OCI-LY1 (cell line): ENCODE results near the gene MC2R.

Source experiments
- H2AFZ ChIP-seq: fragments of 200-600 bp; sonication (generic), shearing (Covaris generic); 2 replicates; pipeline ENCODE4 v1.6.0; 2014; ENCODE audit warnings: antibody characterized with exemption, mild to moderate bottlenecking, low read length
- H3F3A ChIP-seq: fragments of 200-600 bp; sonication (generic), shearing (Covaris generic); 2 replicates; pipeline ENCODE4 v1.6.0; 2014; ENCODE audit warnings: mild to moderate bottlenecking, antibody characterized with exemption, low read length, moderate library complexity; ENCODE audit not compliant: insufficient read depth
- H3K27ac ChIP-seq: fragments of 200-600 bp; sonication (generic); 2 replicates; pipeline ENCODE4 v1.5.1; 2014; ENCODE audit warnings: low read length, mixed run types, mild to moderate bottlenecking, low read depth; ENCODE audit not compliant: poor library complexity, severe bottlenecking
- H3K27me3 ChIP-seq: fragments of 200-600 bp; sonication (generic); 2 replicates; pipeline ENCODE4 v1.6.0; 2014; ENCODE audit warnings: antibody characterized with exemption, mild to moderate bottlenecking, low read length, moderate library complexity; ENCODE audit not compliant: insufficient read depth
- H3K36me3 ChIP-seq: fragments of 200-600 bp; sonication (generic); 2 replicates; pipeline ENCODE4 v1.6.1; 2014; ENCODE audit warnings: mild to moderate bottlenecking, antibody characterized with exemption, low read length, moderate library complexity, mixed read lengths; ENCODE audit not compliant: insufficient read depth
- H3K4me1 ChIP-seq: fragments of 200-600 bp; sonication (generic); 2 replicates; pipeline ENCODE4 v1.5.1; 2014; ENCODE audit warnings: mild to moderate bottlenecking, low read length, moderate library complexity; ENCODE audit not compliant: insufficient read depth, severe bottlenecking
- H3K4me2 ChIP-seq: fragments of 200-600 bp; sonication (generic), shearing (Covaris generic); 2 replicates; pipeline ENCODE4 v1.6.1; 2014; ENCODE audit warnings: low read length
- H3K4me3 ChIP-seq: fragments of 200-600 bp; sonication (generic); 2 replicates; pipeline ENCODE4 v1.5.1; 2014; ENCODE audit warnings: low read length, low read depth, mild to moderate bottlenecking, mixed read lengths; ENCODE audit not compliant: poor library complexity, severe bottlenecking
- H3K79me2 ChIP-seq: fragments of 200-600 bp; shearing (Covaris generic); 2 replicates; pipeline ENCODE4 v1.6.1; 2016; ENCODE audit warnings: mixed run types, low read length, mixed read lengths; ENCODE audit not compliant: insufficient read depth
- H3K9ac ChIP-seq: fragments of 200-600 bp; sonication (generic), shearing (Covaris generic); 2 replicates; pipeline ENCODE4 v1.6.1; 2014; ENCODE audit warnings: mild to moderate bottlenecking, low read length, mixed read lengths
- H3K9me2 ChIP-seq: fragments of 200-600 bp; sonication (generic), shearing (Covaris generic); 2 replicates; pipeline ENCODE4 v1.6.1; 2014; ENCODE audit warnings: low read depth, mild to moderate bottlenecking, low read length, mixed read lengths
- H3K9me3 ChIP-seq: fragments of 200-600 bp; shearing (Covaris generic); 2 replicates; pipeline ENCODE4 v1.6.1; 2014; ENCODE audit warnings: low read length, mixed read lengths
- H4K20me1 ChIP-seq: fragments of 200-600 bp; sonication (generic), shearing (Covaris generic); 2 replicates; pipeline ENCODE4 v1.6.0; 2016; ENCODE audit warnings: mild to moderate bottlenecking, low read length; ENCODE audit not compliant: insufficient read depth
- CTCF ChIP-seq: fragments of 200-600 bp; sonication (generic), shearing (Covaris generic); IDR thresholded peaks from 2 replicates; pipeline ENCODE4 v1.5.1; 2017; ENCODE audit warnings: mild to moderate bottlenecking, antibody characterized with exemption, low read length, moderate library complexity, mixed read lengths
- EZH2 ChIP-seq: fragments of 200-600 bp; sonication (generic), shearing (Covaris generic); IDR thresholded peaks from 2 replicates; pipeline ENCODE4 v1.8.0; 2017; ENCODE audit warnings: borderline replicate concordance, mixed run types, mild to moderate bottlenecking, antibody characterized with exemption, low read length, moderate library complexity, mixed read lengths

The MC2R gene

DNA sequence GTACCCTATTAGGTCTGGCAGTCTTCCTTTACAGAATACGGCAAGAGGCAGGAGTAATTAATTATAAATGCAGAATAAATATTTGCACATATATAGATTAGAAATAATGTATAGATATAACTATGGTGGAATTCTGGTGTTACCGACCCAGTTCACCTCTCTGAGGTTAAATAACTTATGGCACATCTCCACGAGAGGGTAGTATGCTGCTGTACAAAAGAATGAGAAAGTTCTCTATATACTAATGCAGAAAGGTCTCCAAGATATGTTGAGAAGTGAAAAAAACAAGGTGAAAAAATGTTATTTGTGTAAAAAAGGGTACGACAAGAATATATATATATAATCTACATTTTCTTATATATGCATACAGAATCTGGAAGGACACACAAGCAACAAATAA is 40.8 kb downstream of the MC2R start:
- Histone ChIP-seq H3K79me2 (no peaks in the 10 kb centered on the region), H3K9me3 (no peaks in the 10 kb centered on the region), H3K27me3 (no peaks in the 10 kb centered on the region; the same call in 1 of the 2 replicates), H3K27ac (no peak overlapping the region), H3K4me3 (no peak overlapping the region), H3K36me3 (no peaks in the 10 kb centered on the region), H2AFZ (no peak overlapping the region), H4K20me1 (no peaks in the 10 kb centered on the region), H3K4me2 (no peak overlapping the region), H3F3A (no peaks in the 10 kb centered on the region), H3K9ac (no peak overlapping the region), H3K4me1 (no peaks in the 10 kb centered on the region), H3K9me2 (no peaks in the 10 kb centered on the region)
- TF ChIP-seq EZH2, result no peak
- peak; percentile 23; the same call in 1 of the 2 replicates for TF ChIP-seq CTCF

DNA sequence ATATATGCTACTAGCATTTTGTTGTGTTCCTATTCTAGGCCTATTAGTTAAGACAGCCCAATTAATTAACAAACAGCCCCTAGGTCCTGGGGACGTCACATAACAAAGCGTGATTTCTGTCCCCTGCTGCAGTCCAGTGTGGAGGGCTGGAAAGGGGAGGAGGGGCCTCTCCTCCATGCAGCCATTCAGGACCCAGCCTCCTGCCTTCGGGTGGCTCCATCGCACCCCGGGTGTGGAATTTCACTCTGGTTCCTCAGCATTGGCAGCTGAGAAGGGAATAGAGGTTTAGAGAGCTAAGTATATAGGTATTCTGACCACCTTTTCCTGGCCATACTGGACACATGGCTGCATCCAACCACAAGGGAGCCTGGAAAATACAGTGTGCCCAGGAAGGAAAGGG is 42.4 kb downstream of the MC2R start:
- no peak for TF ChIP-seq CTCF
- TF ChIP-seq EZH2, result no peak
- no peaks in the 10 kb centered on the region; the same call in 1 of the 2 replicates for H3K27me3 ChIP-seq

DNA sequence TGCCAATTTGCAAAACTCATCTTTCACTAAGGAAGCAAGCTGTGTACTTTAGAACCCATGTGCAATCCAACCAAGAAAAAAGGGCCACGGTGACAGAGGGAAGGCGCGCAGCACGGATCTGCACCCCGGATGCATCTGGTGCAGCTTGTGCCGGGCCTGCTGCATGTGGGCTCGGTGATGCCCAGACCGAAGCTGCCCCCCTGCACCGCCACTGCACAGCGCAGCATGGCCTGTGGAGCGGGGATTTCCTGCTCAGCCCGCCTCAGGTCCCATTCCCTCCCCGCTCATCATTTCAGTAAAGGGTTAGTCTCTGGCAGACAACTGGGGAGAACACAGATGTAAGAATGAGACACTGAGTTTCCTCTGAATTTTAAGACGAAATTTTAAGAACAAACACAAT is 43.0 kb downstream of the MC2R start:
- H3K36me3 ChIP-seq, result no peaks in the 10 kb centered on the region
- TF ChIP-seq CTCF, result no peak
- TF ChIP-seq EZH2, result no peak
- H4K20me1 ChIP-seq, result no peaks in the 10 kb centered on the region
- no peaks in the 10 kb centered on the region for H3K9me3 ChIP-seq
- no peak overlapping the region for H2AFZ ChIP-seq
- H3K79me2 ChIP-seq, result no peaks in the 10 kb centered on the region
- no peak overlapping the region for H3K4me3 ChIP-seq
- H3F3A ChIP-seq, result no peaks in the 10 kb centered on the region
- no peak overlapping the region for H3K9ac ChIP-seq
- no peaks in the 10 kb centered on the region; the same call in 1 of the 2 replicates for H3K27me3 ChIP-seq
- H3K27ac ChIP-seq, result no peak overlapping the region
- H3K4me2 ChIP-seq, result no peak overlapping the region
- H3K4me1 ChIP-seq, result no peaks in the 10 kb centered on the region
- no peaks in the 10 kb centered on the region for H3K9me2 ChIP-seq

More for the DNA sequence above, 42.4 kb downstream of the MC2R start:
- H3K4me2 ChIP-seq, result no peak overlapping the region
- H3K4me3 ChIP-seq, result no peak overlapping the region
- no peaks in the 10 kb centered on the region for H4K20me1 ChIP-seq
- H3K4me1 ChIP-seq, result no peaks in the 10 kb centered on the region
- no peak overlapping the region for H3K9ac ChIP-seq
- H3K9me2 ChIP-seq, result no peaks in the 10 kb centered on the region
- H3K27ac ChIP-seq, result no peak overlapping the region
- H3K36me3 ChIP-seq, result no peaks in the 10 kb centered on the region
- H3K9me3 ChIP-seq, result no peaks in the 10 kb centered on the region
- no peaks in the 10 kb centered on the region for H3K79me2 ChIP-seq
- H2AFZ ChIP-seq, result no peak overlapping the region
- H3F3A ChIP-seq, result no peaks in the 10 kb centered on the region
